GM15510 (cell line): ENCODE data around the gene INO80E.

Experiments
- POLR2A ChIP-seq: IDR thresholded peaks from 3 replicates; pipeline ENCODE4 v1.6.1; 2011; ENCODE audit warnings: borderline replicate concordance; ENCODE audit not compliant: insufficient read length; ENCODE audit errors: extremely low read depth

INO80E gene

DNA sequence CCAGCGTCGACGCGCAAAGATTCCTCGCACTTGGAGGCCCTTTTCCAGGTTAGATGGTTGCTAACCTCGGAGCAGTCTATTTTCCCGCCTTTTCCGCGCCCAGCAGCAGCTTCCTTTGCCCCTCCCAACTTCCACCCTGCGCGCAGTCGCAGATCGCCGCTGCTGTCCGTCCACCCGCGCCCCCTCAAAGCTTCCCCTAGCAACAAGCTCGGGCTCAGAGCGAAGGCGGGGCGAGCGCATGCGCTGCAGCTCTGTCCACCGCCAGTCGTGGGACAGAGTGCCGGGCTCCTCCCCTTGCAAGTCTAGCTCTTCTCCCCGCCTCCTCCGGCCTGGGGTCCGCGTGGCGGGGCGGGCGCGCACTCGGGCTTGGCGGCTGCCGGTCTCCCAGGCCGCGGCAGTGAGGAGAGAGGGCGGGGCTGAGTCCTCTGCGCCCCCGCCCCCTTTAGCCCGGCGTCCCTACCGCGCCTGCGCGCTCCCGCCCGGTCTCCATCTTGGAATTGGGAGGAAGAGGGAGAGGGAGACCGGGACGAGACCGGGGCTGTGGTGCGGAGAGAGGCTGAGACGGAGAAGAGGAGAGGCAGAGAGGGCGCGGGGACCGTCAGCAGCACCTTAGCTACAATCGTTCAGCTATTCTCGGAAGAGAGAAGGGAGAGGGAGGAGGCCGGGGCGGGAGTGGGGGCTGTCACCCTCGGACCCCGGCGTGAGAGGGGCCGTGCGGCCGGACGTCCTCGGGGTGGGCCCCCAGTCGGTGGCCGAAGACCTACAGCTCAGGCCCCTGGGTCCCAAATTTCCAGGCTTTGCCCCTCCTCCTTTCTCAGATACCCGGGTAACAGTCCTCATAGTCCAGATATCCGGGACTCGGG is 22.4 kb upstream of the INO80E start, which contains the start of gene TAOK2:
TAOK2 (plus strand) TSS at position 485 of the 863 bp plus-strand sequence. CDS start 3,905 bp downstream, outside the sequence.
- TF ChIP-seq POLR2A, result peak; percentile 80

DNA sequence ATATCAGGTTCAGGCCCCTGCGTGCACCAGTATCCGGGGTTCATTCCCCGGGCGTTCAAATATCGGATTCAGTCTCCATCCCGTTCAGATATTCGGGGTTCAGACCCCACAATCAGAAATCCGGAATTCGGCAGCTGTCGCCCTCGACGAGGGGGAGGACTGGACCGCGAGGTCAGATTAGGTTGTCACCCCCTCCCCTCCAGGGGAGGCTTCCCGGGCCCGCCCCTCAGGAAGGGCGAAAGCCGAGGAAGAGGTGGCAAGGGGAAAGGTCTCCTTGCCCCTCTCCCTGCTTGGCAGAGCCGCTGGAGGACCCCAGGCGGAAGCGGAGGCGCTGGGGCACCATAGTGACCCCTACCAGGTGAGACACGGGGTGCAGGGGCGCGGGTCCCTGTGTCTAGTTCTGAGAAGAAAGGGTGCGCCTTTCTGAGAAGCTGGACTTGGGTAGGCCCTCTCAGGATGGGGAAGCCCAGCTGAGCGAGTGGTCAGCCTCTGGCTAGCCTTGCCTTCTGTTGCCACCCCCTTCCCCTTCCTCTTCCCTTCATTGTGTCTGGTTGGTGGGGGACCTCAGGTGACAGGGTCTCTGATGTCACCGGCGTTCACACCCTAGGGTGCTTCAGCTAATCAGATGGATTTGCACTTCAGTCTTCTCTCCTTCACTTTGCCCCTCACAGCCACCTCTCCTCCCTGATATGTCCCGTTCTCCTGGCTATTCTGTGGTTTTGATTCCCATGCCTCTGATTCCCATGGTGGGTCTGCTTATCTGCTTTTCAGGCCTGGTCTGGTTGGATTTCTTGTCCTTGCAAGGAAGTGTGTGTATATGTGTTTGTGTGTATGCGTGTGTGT is 21.5 kb upstream of the INO80E start:
- peak; percentile 24 for TF ChIP-seq POLR2A

DNA sequence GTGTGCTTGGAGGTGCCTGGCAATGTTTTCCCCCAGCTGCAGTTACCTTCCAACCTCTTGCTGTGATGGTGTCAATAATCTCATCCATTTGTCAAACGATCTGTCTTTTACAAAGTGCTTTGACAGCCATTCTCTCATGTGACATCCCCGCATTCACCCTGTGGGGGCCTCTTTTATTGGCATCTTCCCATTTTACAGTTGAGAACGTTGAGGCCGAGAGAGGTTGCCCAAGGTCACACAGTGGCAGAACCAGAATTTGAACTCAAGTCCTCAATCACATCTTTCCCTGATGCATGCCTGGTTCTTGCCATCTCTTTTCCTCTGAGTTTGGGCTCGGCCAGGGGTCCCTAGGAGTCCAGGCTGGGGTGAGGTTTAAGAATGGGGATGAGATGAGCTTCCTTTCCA is 20.9 kb upstream of the INO80E start:
- TF ChIP-seq POLR2A, result no peak

DNA sequence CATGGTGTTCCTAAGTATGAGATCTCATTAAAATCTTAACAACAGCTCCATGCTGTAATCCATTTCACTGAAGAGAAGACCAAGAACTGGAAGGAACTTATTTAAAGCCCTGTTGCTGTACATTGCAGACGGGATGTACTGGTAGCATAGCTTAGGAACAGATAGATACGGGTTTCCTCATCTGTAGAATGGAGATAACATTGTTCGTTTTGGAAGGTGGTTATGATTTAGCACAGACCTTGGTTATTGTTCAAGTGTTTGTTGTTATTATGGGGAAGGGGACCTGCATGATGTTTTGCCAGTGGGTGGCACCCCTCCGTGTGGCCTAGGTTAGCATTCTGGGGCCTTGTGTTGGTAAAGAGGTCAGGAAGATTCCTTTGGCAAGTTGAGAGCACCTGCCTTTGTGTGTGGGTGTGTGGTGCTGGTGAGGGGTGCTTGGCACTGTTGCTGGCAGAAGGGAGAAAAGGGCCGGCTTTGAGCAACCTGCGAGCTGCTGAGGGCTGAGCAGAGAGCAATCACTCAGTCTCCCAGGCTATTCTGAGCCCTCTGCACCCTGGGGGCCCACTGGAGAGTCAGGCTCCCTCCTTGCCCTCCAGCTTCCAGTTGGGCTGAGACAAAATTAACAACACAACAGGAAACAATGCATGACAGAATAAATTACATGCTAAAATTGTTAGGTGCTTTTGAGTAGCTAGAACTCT is 20.1 kb upstream of the INO80E start:
- no peak for TF ChIP-seq POLR2A

DNA sequence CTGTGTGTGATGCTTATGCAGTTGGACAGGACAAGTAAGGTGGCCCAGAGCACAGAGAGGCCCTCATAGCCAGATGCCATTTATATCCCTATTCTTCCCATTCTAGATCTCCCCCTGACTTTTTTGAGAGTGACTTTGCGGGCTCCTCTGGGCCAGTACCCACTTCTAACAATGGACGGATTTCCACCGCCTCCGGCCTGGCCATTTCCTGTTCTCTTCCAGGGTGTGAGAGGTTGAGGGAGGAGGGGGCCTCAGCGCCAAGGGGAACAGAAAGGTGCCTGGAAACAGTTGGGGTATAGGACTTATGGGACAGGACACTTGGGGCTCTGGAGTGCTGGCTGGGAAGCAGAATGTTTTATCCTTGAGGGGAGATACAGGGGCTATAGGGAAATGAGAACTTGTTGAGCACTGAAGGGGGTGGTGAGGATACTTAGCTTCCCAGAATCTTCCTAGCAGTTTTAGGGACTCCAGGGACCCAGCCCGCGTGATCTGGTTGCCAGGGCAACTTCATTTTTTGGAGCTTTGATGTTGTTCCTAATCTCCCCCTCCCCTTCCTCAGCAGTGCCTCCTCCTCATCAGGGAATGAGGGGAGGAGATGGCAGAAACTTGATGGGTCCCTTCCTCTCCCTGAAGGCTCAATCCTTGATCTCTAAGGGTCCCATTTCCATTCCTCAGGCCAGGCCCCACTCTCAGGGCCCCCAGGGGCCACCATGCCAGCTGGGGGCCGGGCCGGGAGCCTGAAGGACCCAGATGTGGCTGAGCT is 18.8 kb upstream of the INO80E start:
- TF ChIP-seq POLR2A, result no peak

DNA sequence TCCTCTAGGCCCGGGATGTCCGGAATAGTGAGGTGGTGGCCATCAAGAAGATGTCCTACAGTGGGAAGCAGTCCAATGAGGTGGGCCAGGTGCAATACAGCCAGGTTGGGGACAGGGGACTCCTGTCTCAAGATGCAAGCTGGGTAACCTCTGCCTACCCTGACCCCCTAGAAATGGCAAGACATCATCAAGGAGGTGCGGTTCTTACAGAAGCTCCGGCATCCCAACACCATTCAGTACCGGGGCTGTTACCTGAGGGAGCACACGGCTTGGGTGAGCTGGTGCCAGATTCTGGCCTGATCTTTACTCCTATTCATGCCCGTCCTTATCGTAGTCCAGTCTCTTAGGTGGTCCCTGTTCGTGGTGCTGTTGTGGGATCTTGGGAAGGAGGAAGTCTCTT is 18.0 kb upstream of the INO80E start:
- no peak for TF ChIP-seq POLR2A

DNA sequence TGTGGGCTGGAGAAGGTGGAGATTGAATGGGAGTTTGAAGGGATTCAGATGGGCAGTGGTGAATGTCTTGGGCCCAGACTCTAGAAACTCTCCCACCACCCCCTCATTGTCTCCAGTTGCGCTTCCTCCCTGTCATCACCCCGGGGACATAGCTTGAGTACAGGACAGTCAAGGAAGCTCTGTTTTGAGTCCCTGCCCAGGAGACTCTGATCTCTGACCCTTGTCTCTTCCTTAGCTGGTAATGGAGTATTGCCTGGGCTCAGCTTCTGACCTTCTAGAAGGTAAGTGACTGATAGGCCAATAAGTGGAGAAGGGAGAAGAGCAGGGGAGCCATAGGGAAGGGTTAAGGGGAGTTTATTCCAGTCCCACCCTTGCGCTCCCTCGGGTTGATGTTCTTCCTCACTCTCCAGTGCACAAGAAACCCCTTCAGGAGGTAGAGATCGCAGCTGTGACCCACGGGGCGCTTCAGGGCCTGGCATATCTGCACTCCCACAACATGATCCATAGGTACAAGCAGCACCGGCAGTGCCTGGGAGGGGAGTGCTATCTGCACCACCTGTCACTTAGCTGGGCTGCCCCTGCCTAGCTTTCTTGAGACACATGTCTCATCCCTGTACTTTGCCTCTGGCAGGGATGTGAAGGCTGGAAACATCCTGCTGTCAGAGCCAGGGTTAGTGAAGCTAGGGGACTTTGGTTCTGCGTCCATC is 17.3 kb upstream of the INO80E start:
- no peak for TF ChIP-seq POLR2A

DNA sequence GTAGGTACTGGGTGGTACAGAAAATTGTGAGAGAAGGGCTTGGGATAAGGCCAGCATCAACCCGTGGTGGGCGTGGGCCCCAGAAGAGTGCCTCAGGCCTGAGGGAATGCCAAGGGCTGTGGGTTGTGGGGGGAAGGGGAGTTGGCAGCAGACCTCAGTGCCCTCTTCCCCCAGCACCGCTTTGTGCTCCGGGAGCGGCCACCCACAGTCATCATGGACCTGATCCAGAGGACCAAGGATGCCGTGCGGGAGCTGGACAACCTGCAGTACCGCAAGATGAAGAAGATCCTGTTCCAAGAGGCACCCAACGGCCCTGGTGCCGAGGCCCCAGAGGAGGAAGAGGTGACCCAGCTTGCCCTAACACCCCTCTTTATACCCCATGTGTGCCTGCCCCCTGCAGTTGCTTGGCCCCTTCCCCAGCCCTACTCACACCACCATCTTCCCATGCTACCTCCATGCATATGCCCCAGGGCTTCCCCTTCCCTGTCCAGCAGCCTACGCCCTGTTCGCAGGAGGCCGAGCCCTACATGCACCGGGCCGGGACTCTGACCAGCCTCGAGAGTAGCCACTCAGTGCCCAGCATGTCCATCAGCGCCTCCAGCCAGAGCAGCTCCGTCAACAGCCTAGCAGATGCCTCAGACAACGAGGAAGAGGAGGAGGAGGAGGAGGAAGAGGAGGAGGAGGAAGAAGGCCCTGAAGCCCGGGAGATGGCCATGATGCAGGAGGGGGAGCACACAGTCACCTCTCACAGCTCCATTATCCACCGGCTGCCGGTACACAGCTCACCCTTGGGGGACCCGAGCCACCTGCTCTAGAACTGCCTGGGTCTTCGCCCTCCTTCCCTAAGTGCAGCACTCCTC is 13.3 kb upstream of the INO80E start:
- no peak for TF ChIP-seq POLR2A

DNA sequence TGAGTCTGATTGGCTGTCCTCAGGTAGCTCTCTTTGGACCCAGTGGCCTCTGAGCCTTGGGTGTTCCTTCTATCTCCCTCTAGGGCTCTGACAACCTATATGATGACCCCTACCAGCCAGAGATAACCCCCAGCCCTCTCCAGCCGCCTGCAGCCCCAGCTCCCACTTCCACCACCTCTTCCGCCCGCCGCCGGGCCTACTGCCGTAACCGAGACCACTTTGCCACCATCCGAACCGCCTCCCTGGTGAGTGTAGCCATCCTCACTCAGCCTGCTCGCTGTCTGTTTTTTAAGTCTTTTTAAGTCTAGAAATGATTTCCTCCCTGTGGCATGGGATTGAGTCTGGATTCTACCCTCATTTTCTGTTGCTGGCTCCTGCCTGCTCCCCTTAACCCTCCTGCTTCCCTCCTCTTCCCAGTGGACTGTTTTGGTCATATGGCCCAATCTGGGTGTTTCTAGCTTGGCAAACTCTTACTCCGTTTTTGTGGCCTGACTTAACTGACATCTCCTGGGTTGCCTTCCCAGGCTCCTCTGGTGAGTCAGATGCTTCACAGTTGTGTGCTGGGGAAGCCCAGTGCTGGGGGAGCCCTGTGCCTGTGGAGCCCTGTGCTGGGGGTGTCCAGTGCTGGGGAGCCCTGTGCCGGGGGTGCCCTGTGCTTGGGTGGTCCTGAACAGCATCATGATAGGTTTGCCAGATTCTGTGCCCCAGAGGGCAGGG is 12.5 kb upstream of the INO80E start:
- no peak for TF ChIP-seq POLR2A

DNA sequence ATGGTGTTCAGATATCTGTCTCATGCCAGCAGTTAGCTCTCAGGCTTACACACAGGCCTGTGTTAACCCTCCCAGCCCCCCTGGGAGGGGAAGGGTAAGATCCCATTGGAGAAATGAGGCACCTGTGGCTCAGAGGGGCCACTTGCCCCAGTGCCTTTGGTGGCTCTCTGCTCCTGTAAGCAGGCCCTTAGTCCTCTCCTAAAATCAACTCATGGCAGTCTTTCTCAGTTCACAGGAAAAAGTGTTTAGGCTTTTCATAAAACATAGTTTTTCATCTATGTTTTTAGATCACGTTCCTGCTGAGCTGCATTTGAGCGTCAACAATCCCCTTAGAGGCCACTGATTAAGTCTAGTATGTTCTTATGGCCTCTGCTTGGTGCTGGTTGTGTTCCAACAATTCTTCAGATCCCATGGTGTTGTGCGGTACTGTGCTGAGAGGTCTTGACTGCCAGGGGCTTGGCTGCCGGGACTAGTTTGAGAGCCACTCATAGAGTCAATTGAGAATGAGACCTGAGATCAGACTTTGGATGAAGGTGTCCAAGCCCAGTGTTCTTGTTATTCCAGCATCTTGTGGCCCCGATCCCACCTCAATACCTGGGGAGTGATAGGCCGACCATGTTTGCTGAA is 11.8 kb upstream of the INO80E start:
- TF ChIP-seq POLR2A, result no peak

DNA sequence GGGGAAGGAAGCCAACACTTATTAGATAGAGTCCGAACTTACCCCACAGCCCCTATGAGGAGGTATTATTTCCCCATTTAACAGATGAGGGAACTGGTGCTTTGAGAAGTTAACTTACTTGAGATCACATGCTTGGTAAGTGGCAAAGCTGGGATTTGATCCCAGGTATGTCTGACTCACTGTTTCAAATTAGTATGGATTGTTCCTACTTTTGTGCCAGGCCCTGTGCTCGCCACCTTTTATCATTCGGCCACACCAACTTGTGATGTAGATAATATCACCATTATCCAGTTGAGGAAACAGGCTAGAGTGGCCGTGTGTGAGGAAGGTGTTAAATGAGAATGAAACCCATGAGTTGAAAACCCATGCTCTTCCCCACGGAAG is 11.3 kb upstream of the INO80E start:
- no peak for TF ChIP-seq POLR2A
